ENCODE results near the gene FOCAD. TPM values are rescaled to one million over a fixed set of nuclear protein-coding genes. Genes with fewer than 3 reads are reported as not detected.

The FOCAD gene
- total RNA-seq, 4 donors from 2014 or later = 13.9 to 31.2 (median 22.0) TPM

GRCh38 chr9:20945269-20945668 lies 261.2 kb downstream of the FOCAD start:
- TF ChIP-seq CTCF (IDR thresholded peaks at IDR 0.05) = no peak
- TF ChIP-seq POLR2A (IDR thresholded peaks at IDR 0.05) = no peak
- DNase-seq (ENCODE audit: low spot score in 2 of 2) = no peak
- 86 to 90% methylated on average over 3 of the region's 3 CpGs for WGBS, 2 donors
- intact Hi-C loops (cut with DNase I; ENCODE audit: low total_unique reads) = loop anchor here (10.0 kb wide), 1 partner anchor 320 kb away; the partner anchor contains the start of gene MLLT3
- H3K4me3 ChIP-seq (ENCODE audit: low read depth, poor library complexity, severe bottlenecking) = no peak overlapping the region

- intact Hi-C loops (cut with DNase I; ENCODE audit: low total_unique reads) = loop anchor here (10.0 kb wide), 1 partner anchor 321 kb away; the partner anchor contains the start of gene MLLT3
- H3K4me3 ChIP-seq (ENCODE audit: low read depth, poor library complexity, severe bottlenecking) = no peak overlapping the region
- 87 to 88% methylated on average over 2 of the region's 2 CpGs for WGBS, 2 donors
- TF ChIP-seq CTCF (IDR thresholded peaks at IDR 0.05) (no peak), POLR2A (IDR thresholded peaks at IDR 0.05) (no peak)
- no peak for DNase-seq (ENCODE audit: low spot score in 2 of 2)
Observed at GRCh38 chr9:20945856-20946255, 261.8 kb downstream of the FOCAD start.

- 89 to 92% methylated on average over 4 of the region's 4 CpGs for WGBS, 2 donors
- DNase-seq (ENCODE audit: low spot score in 2 of 2) = no peak
- no peak overlapping the region for H3K4me3 ChIP-seq (ENCODE audit: low read depth, poor library complexity, severe bottlenecking)
- no peak for TF ChIP-seq POLR2A (IDR thresholded peaks at IDR 0.05)
- no peak for TF ChIP-seq CTCF (IDR thresholded peaks at IDR 0.05)
- intact Hi-C loops (cut with DNase I; ENCODE audit: low total_unique reads) = loop anchor here (10.0 kb wide), 1 partner anchor 324 kb away; the partner anchor contains the start of gene MLLT3
Observed at GRCh38 chr9:20948703-20949102, 264.6 kb downstream of the FOCAD start.

- 87 to 96% methylated on average over 2 of the region's 2 CpGs for WGBS, 2 donors
- no peak for DNase-seq (ENCODE audit: low spot score in 2 of 2)
- no peak for TF ChIP-seq POLR2A (IDR thresholded peaks at IDR 0.05)
- no peak for TF ChIP-seq CTCF (IDR thresholded peaks at IDR 0.05)
- intact Hi-C loops (cut with DNase I; ENCODE audit: low total_unique reads) = no loop called here
- H3K4me3 ChIP-seq (ENCODE audit: low read depth, poor library complexity, severe bottlenecking) = no peak overlapping the region
Observed at GRCh38 chr9:20950707-20951106, 266.6 kb downstream of the FOCAD start.

- WGBS, 2 donors = 79 to 82% methylated on average over 4 of the region's 4 CpGs
- H3K4me3 ChIP-seq (ENCODE audit: low read depth, poor library complexity, severe bottlenecking) = no peak overlapping the region
- DNase-seq (ENCODE audit: low spot score in 2 of 2) = no peak
- TF ChIP-seq POLR2A (IDR thresholded peaks at IDR 0.05) (no peak), CTCF (IDR thresholded peaks at IDR 0.05) (no peak)
- intact Hi-C loops (cut with DNase I; ENCODE audit: low total_unique reads) = loop anchor here (10.0 kb wide), 1 partner anchor 588 kb away; no protein-coding TSS in a partner anchor
Observed at GRCh38 chr9:20962536-20963225, 278.6 kb downstream of the FOCAD start.
